T-helper 22 cell (primary cell): Measurements from ENCODE around the gene ZP4.
"Not testable (repeated sequence)": the region's sequence is repeated elsewhere in the genome, so short reads cannot be mapped to it uniquely, and the experiment has no call there.

ENCODE experiments used
- DNase-seq: peaks from one replicate; pipeline ENCODE4 v3.0.0-alpha.2; 2020; ENCODE audit warnings: low read depth

Gene ZP4

GRCh38 chr1:237877631-237878030, 13.1 kb downstream of the ZP4 start:
- no peak for DNase-seq

GRCh38 chr1:237875291-237875690, 15.4 kb downstream of the ZP4 start:
- no peak for DNase-seq

- no peak for DNase-seq
Measured at GRCh38 chr1:237873487-237874211, 17.1 kb downstream of the ZP4 start.

GRCh38 chr1:237868817-237869600, 21.7 kb downstream of the ZP4 start:
- DNase-seq, result no peak

DNA sequence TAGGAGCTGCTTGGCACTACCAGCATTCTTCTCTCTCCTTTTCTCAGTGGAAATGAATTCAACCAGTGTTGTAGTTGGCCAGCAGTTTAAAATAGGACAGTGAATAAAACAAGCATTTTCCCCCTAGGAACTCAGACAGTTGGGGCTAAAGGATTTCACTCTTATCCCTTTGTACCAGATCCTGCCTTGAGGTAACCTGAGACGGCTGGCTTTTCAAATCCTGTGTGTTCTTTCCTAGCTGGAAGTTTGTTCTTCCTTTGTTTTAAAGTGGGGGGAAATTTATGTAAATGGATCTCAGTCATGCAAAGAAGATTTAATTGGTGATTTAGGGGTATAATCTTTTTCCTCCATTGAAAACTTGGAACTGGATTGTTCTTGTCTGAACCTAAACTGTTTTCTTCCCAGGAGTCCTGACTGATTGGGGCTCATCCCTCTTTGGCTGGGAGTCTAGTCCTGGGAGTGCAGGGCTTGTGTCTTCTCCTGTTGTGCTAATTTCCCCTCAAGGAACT, 23.3 kb downstream of the ZP4 start:
- no peak for DNase-seq

DNA sequence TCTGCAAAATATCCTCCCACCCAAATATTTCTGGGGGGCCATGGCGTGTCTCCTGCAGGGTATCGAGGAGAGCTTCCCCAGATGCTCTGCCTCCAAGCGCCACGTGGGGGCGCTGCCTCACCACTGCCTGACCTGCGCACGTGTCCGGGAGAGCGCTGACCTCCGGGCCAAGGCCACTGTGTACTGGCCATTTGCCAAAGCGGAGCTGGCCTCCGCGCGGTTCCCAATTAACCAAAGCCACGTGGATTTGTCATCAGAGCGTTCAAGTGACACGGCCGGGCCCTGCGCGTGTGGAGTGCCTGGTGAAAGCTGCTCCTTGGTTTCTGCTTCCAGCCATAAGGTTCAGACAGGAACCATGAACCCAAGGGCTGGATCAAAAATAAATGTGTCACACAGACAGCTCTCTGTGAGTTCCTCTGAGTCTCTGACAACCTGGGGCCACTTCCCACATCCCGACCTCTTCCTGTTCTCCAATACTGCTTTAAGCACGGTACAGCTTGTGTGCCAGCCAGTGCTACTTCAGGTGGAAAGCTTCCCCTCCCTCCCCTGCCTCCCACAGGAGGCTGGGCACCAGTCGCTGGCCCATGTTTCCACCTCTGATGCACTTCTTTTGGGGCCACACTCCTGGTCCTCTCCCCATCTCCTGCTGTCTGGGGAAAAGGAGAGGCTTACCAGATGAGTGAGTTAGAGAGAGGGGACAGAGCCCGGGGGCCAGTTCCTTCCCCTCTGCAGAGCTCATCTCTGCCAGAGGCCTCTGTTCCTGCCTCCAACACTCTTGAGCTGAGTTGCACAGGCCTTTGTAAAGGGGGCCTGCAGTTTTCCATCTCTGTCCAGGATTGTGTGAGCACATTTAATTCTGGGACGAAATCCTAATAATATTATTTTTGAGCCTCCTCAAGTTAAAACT, 26.1 kb downstream of the ZP4 start:
- no peak for DNase-seq

DNA sequence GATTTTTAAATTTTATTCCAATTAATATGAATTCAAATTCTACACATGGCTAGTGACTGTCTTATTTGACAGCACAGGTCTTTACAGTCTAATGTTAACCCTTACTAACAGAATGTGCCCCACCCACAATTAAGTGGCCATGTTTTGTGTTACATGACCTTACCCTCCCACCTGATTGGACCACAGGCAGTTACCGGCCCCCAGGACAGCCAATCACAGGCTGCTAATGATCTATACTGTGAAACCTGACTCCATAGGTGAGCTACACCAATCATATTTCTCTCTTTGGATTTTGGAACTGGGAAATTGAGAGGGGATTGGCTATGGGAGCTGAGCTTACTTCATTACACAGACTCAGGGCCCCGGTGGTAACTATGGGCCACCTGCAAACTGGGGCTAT, 27.5 kb downstream of the ZP4 start:
- DNase-seq, result no peak

DNA sequence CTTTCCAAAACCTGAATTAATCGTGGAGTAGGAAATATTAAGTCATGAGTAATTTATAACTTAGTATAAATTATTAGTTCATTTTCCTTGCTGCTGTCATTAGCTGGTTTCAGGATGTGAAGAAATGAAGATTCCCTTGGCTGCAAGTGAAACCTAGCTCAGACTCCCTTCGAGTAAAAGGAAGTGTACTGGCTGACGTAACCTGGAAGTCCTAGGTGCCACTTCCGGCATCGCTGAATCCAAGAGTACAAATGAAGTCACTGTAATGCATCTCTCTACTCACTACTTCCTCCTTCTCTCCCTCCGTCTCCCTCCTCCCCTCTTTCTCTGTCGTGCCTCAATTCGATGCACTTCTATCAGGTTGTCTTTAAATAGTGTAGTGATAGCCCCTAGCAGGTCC, 28.8 kb downstream of the ZP4 start:
- DNase-seq, result no peak

DNA sequence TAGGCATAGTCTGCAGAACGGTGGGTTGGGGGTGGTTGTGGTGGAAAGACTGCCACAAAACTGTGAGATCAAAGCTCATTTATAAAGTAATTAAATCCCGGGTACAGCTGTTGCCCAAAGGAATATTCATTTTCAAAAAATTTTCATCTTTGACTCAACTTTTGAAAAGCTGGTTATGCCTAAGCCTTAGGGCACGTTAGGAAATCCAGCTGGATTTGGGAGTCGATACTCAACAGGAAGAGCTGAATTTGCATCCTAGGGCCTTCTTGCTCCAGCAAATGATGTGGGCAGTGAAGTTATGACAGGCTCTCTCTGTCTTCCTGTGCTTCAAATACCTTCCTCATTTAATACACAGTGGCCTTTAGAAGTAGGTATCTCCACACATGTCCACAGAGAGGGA, 31.7 kb downstream of the ZP4 start:
- no peak for DNase-seq

- DNase-seq, result no peak
Measured at GRCh38 chr1:237857455-237857854, 33.3 kb downstream of the ZP4 start.

GRCh38 chr1:237852342-237852741, 38.4 kb downstream of the ZP4 start:
- DNase-seq, result no peak

DNA sequence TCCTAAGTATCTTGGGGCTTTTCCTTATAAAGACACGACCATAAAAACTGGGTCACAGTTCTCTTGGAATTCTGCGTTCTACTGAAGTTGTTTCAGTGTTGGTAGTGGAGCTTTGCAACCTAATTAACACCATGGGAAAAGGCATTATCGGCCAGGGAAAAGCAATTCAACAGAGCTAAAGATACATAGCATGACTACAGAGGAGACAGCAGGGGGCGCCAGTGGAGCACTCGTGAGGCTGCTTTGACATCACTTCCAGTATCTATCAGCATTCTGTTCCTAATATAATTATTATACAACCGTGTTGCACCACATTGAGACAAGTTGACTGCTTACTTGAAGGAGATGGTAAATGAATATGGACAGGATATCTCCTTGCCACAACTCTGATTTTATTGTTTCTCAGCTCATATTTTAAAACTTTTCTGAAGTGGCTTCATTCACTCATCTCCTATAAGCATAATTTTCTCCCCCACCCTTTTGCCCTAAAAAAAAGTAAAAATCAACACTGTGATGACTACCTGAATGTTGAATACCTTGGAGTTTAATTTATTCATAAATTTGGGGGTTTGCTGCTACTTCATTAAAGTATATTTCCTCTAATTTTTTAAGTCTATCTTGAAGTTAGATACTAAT, 39.4 kb downstream of the ZP4 start:
- no peak for DNase-seq

GRCh38 chr1:237843516-237843915, 47.2 kb downstream of the ZP4 start:
- DNase-seq, result not testable (repeated sequence)

GRCh38 chr1:237841485-237841884, 49.2 kb downstream of the ZP4 start:
- no peak for DNase-seq

DNA sequence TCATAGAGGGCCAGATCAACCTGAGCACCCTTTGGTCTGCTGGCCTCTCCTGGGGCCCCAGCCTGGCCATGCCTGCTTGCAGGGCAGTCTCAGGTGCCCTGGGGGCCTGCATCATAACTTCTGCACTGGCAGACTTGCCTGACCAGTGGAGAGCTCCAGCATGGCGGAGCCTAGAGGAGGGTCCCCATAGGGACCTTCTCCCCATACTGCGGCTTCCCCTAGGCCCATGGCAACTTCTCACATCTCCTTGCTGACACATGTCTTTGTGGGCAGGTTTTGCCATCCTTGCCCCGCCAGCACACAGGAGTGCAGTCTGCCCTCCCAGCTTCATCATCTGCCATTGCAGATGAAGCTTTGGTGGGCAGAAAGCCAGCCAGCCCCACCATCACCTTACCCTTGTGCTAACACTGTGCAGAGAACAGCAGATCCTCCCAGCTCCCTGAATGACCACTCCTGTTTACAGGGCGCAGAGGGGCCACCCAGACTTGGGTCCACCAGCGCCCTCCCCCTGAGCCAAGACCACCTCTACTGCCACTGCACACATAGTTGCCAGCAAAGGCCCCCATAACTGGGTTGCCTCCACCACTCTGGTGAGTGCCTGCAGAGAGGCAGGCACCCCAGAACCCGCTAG, 51.7 kb downstream of the ZP4 start:
- no peak for DNase-seq

- no peak for DNase-seq
Measured at GRCh38 chr1:237838320-237838719, 52.4 kb downstream of the ZP4 start.

DNA sequence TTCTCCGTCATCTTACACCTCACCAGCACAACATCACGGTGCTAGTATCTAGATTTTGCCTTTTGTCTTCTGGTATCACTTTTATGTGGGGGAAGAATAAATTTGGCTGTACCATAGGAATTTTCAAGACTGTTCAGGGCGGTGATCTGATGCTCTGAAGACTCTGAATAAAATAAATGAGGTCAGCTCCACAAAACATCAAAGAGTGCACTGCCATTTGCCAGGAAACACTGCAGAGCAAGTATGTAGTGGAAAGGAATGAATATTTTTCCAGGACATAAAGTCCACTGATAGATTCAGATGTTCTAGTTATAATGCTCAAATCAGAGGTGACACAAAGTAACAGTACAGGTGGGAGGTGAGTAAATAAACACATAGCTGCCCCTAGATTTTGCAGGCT, 56.3 kb downstream of the ZP4 start:
- no peak for DNase-seq

GRCh38 chr1:237834048-237834447, 56.7 kb downstream of the ZP4 start:
- no peak for DNase-seq

- no peak for DNase-seq
Measured at GRCh38 chr1:237832858-237833257, 57.9 kb downstream of the ZP4 start.
